A673 (cell line): ENCODE results near the gene MINDY4.

Experiments used
- CTCF ChIP-seq: fragments of 300-800, 200-600 bp; sonication (generic); conservative IDR thresholded peaks from 2 replicates; pipeline ENCODE4 v1.5.1; 2017; ENCODE audit warnings: low read depth, mild to moderate bottlenecking, antibody characterized with exemption, low read length, moderate library complexity, mixed read lengths
- EZH2 ChIP-seq: fragments of 200-600 bp; sonication (generic); IDR thresholded peaks from 2 replicates; pipeline ENCODE4 v1.6.1; 2017; ENCODE audit warnings: borderline replicate concordance, low read depth, mild to moderate bottlenecking, mixed read lengths, antibody characterized with exemption, low read length; ENCODE audit not compliant: poor library complexity, severe bottlenecking

GRCh38 chr7:30855936-30856335, 84.7 kb downstream of the MINDY4 start:
- TF ChIP-seq CTCF (no peak), EZH2 (no peak)
